NB4 (cell line): ENCODE data around the gene RALB.
"Not testable (repeated sequence)": the region's sequence is repeated elsewhere in the genome, so short reads cannot be mapped to it uniquely, and the experiment has no call there.

ENCODE experiments used
- DNase-seq: peaks from one replicate; pipeline ENCODE4 v3.0.0; 2010; ENCODE audit warnings: low read depth
- H3K4me3 ChIP-seq: one replicate; pipeline ENCODE4 v1.5.1; 2011; ENCODE audit warnings: mild to moderate bottlenecking, low read depth, low read length, moderate library complexity
- MYC ChIP-seq: IDR thresholded peaks from 2 replicates; pipeline ENCODE4 v1.6.1; 2011; ENCODE audit warnings: low read depth, low read length
- POLR2A ChIP-seq: IDR thresholded peaks from 2 replicates; pipeline ENCODE4 v1.6.1; 2011; ENCODE audit warnings: mild to moderate bottlenecking; ENCODE audit not compliant: insufficient read length; ENCODE audit errors: extremely low read depth
- TF ChIP-seq, protein P1 (sequence below): IDR thresholded peaks from 2 replicates; pipeline ENCODE4 v1.6.1; 2011; ENCODE audit warnings: low read depth, low read length
- TF ChIP-seq, protein P2 (sequence below): IDR thresholded peaks from one replicate; pipeline ENCODE4 v1.5.1; 2012; ENCODE audit warnings: low read depth, low read length

Gene RALB

GRCh38 chr2:120233292-120233691, 19.4 kb upstream of the RALB start:
- TF ChIP-seq, protein P1, sequence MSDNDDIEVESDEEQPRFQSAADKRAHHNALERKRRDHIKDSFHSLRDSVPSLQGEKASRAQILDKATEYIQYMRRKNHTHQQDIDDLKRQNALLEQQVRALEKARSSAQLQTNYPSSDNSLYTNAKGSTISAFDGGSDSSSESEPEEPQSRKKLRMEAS, result no peak
- TF ChIP-seq MYC, result no peak
- no peak for TF ChIP-seq POLR2A
- TF ChIP-seq, protein P2, sequence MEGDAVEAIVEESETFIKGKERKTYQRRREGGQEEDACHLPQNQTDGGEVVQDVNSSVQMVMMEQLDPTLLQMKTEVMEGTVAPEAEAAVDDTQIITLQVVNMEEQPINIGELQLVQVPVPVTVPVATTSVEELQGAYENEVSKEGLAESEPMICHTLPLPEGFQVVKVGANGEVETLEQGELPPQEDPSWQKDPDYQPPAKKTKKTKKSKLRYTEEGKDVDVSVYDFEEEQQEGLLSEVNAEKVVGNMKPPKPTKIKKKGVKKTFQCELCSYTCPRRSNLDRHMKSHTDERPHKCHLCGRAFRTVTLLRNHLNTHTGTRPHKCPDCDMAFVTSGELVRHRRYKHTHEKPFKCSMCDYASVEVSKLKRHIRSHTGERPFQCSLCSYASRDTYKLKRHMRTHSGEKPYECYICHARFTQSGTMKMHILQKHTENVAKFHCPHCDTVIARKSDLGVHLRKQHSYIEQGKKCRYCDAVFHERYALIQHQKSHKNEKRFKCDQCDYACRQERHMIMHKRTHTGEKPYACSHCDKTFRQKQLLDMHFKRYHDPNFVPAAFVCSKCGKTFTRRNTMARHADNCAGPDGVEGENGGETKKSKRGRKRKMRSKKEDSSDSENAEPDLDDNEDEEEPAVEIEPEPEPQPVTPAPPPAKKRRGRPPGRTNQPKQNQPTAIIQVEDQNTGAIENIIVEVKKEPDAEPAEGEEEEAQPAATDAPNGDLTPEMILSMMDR, result no peak
- no peak overlapping the region for H3K4me3 ChIP-seq
- DNase-seq, result no peak

- not testable (repeated sequence) for H3K4me3 ChIP-seq, DNase-seq
These were observed 17.5 kb upstream of the RALB start for GRCh38 chr2:120235158-120235557.

GRCh38 chr2:120235681-120236080, 17.0 kb upstream of the RALB start:
- no peak overlapping the region for H3K4me3 ChIP-seq
- TF ChIP-seq POLR2A, result no peak
- no peak for TF ChIP-seq MYC
- TF ChIP-seq, protein P1, result no peak
- TF ChIP-seq, protein P2, result no peak
- no peak for DNase-seq

DNA sequence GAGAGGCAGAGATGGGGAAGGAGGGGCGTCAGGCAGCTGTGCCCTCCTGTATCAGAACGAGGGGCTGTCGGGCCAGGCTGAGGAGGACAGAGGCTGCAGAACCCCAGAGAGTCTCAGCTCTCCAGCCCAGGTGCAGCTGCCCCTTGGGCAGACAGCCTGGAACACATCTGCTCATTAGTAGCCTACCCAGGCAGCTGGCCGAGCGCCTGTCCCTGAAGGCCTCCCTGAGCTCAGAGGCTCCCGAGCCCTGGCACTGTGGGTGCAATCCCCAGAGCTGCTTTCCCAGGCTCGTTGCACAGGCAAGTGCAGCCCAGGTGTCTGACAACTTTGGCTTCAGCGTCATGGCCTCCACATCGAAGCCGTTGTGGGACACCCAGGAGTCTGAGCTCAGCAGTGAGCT, 16.3 kb upstream of the RALB start:
- no peak for TF ChIP-seq POLR2A
- TF ChIP-seq, protein P1, result no peak
- TF ChIP-seq, protein P2, result no peak
- no peak for TF ChIP-seq MYC
- H3K4me3 ChIP-seq, result no peak overlapping the region
- DNase-seq, result no peak

GRCh38 chr2:120236791-120237190, 15.9 kb upstream of the RALB start:
- TF ChIP-seq MYC (no peak), POLR2A (no peak)
- TF ChIP-seq, protein P1, result no peak
- TF ChIP-seq, protein P2, result no peak
- no peak for DNase-seq
- H3K4me3 ChIP-seq, result no peak overlapping the region

DNA sequence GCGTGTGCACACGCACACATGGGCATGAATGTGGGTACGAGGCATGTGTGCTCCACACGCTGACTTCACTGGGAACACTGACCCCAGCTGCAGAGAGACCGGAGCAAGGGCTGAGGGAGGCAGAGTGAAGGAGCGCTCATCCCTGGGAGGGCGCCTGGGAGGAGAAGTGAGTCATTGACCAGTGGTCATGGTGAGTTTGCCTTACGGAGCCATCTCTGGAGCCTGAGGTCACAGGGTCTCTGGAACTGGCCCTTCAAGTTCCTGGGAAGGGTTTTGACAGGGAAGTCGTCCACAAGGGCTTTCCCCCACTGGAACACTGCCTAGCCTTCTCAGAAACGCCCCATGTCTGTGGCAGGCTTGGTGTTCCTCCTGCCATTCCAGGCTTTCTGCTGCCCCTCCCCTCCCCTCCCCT, 15.2 kb upstream of the RALB start:
- H3K4me3 ChIP-seq, result no peak overlapping the region
- no peak for DNase-seq

More for the DNA sequence above, 15.2 kb upstream of the RALB start:
- TF ChIP-seq MYC (no peak), POLR2A (no peak)
- TF ChIP-seq, protein P1, result no peak
- TF ChIP-seq, protein P2, result no peak
